ENCODE measurements around the gene NELFCD.

DNA sequence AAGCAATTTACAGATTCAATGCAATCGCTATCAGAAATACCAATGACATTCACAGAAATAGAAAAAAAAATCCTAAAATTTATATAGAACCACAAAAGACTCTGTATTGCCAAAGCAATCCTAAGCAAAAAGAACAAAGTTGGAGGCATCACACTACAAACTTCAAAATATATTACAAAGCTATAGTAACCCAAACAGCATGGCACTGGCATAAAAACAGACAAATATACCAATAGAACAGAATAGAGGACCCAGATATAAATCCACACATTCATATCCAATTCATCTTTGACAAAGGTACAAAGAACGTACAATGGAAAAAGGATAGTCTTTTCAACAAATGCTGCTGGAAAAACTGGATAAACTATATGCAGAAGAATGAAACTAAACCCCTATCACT, 11.6 kb upstream of the NELFCD start:
- TF ChIP-seq EZH2 (IDR thresholded peaks at IDR 0.05; ENCODE audit: insufficient read depth, poor library complexity, severe bottlenecking) (no peak), EZH2phosphoT487 (IDR thresholded peaks at IDR 0.05; ENCODE audit: insufficient read depth, low read depth) (no peak)

All from GM23248 (cell line).